ENCODE data around the gene EFCAB6. TPM values are rescaled to one million over a fixed set of nuclear protein-coding genes. Genes with fewer than 3 reads are reported as not detected.

EFCAB6 gene
- total and polyA plus RNA-seq, 2 donors (not counting 3 experiments of a cell fraction or from before 2014, with no cell fraction given), result 0.07 to 0.31 TPM

- dilution Hi-C loops (cut with MboI; ENCODE audit: extremely low pct_ligation_motif_present, low sequenced_read_pairs), result no loop called here
- Histone ChIP-seq H4K20me1 (replicated peaks; ENCODE audit: control insufficient read depth, extremely low read depth, insufficient read depth, low read length) (no peaks in the 10 kb centered on the region), H3K9me3 (replicated peaks; ENCODE audit: control insufficient read depth, insufficient read depth, low read length) (no peaks in the 10 kb centered on the region), H3K4me1 (ENCODE audit: control insufficient read depth, extremely low read depth, insufficient read depth, low read length) (peaks cover 7% of the 10 kb centered on the region), H3K4me3 (replicated peaks in 1 of 3; ENCODE audit: insufficient read depth in 1 of 3, low read depth in 1 of 3, low read length in 3 of 3) (no peak overlapping the region), H3K4me2 (ENCODE audit: insufficient read depth, low read length) (no peak overlapping the region), H3K9me1 (replicated peaks; ENCODE audit: control insufficient read depth, extremely low read depth, insufficient read depth, low read length) (no peaks in the 10 kb centered on the region), H3K27me3 (ENCODE audit: control insufficient read depth in 2 of 2, insufficient read depth in 2 of 2, low read length in 2 of 2) (no peaks in the 10 kb centered on the region), H3K79me2 (ENCODE audit: control insufficient read depth, insufficient read depth, low read length) (no peaks in the 10 kb centered on the region), H2AFZ (ENCODE audit: low read depth, low read length) (no peak overlapping the region), H3K9ac (replicated peaks; ENCODE audit: extremely low read depth, insufficient read depth, low read length) (no peak overlapping the region), H3K27ac (ENCODE audit: insufficient read depth, low read depth, low read length) (no peak overlapping the region), H3K36me3 (ENCODE audit: control insufficient read depth in 2 of 2, extremely low read depth in 1 of 2, insufficient read depth in 2 of 2, low read length in 2 of 2) (no peaks in the 10 kb centered on the region)
- BruUV-seq (replicated peaks), result no TSS peak
- FAIRE-seq, result no peak
- DNase-seq (ENCODE audit: low read depth, low spot score), result no peak
- no peak for TF ChIP-seq POLR2AphosphoS5 (IDR thresholded peaks at IDR 0.05; ENCODE audit: insufficient read depth, low read depth, low read length)
- intact Hi-C loops (cut with micrococcal nuclease), result no loop called here
- CTCF ChIA-PET, result no interaction called here
- POLR2A ChIA-PET, result no interaction called here
Observed at GRCh38 chr22:43844560-43845545, 32.7 kb upstream of the EFCAB6 start.

GRCh38 chr22:43843783-43844530, 31.9 kb upstream of the EFCAB6 start:
- Histone ChIP-seq H3K9ac (replicated peaks; ENCODE audit: extremely low read depth, insufficient read depth, low read length) (no peak overlapping the region), H3K27ac (ENCODE audit: insufficient read depth, low read depth, low read length) (no peak overlapping the region), H3K79me2 (ENCODE audit: control insufficient read depth, insufficient read depth, low read length) (no peaks in the 10 kb centered on the region), H3K4me3 (replicated peaks in 1 of 3; ENCODE audit: insufficient read depth in 1 of 3, low read depth in 1 of 3, low read length in 3 of 3) (no peak overlapping the region), H2AFZ (ENCODE audit: low read depth, low read length) (no peak overlapping the region), H3K9me3 (replicated peaks; ENCODE audit: control insufficient read depth, insufficient read depth, low read length) (no peaks in the 10 kb centered on the region), H3K27me3 (ENCODE audit: control insufficient read depth in 2 of 2, insufficient read depth in 2 of 2, low read length in 2 of 2) (no peaks in the 10 kb centered on the region), H3K9me1 (replicated peaks; ENCODE audit: control insufficient read depth, extremely low read depth, insufficient read depth, low read length) (no peaks in the 10 kb centered on the region), H3K4me1 (ENCODE audit: control insufficient read depth, extremely low read depth, insufficient read depth, low read length) (peaks cover 7% of the 10 kb centered on the region), H3K36me3 (ENCODE audit: control insufficient read depth in 2 of 2, extremely low read depth in 1 of 2, insufficient read depth in 2 of 2, low read length in 2 of 2) (no peaks in the 10 kb centered on the region), H4K20me1 (replicated peaks; ENCODE audit: control insufficient read depth, extremely low read depth, insufficient read depth, low read length) (no peaks in the 10 kb centered on the region), H3K4me2 (ENCODE audit: insufficient read depth, low read length) (no peak overlapping the region)
- POLR2A ChIA-PET, result no interaction called here
- intact Hi-C loops (cut with micrococcal nuclease), result no loop called here
- TF ChIP-seq MAX (IDR thresholded peaks at IDR 0.05; ENCODE audit: insufficient read depth, insufficient read length) (no peak), MYC (IDR thresholded peaks at IDR 0.05; ENCODE audit: low read depth, low read length) (no peak), JUN (IDR thresholded peaks at IDR 0.05; ENCODE audit: borderline replicate concordance, insufficient read depth, insufficient read length, low read depth) (no peak), CTCF (IDR thresholded peaks at IDR 0.05; ENCODE audit: extremely low read depth in 1 of 2, insufficient read depth in 1 of 2, low read depth in 1 of 2, low read length in 2 of 2) (no peak), POLR2A (IDR thresholded peaks at IDR 0.05; ENCODE audit: low read depth, low read length) (no peak)
- dilution Hi-C loops (cut with MboI; ENCODE audit: extremely low pct_ligation_motif_present, low sequenced_read_pairs), result no loop called here
- CTCF ChIA-PET, result no interaction called here
- DNase-seq (ENCODE audit: low read depth, low spot score) (no peak), FAIRE-seq (no peak)
- BruUV-seq (replicated peaks), result no TSS peak

All from endothelial cell of umbilical vein (primary cell).